GM04503 (cell line): ENCODE measurements around the gene POLR2M.

Experiments
- DNase-seq: peaks from one replicate; pipeline ENCODE4 v3.0.0-alpha.2; 2012; ENCODE audit warnings: low read depth

Gene POLR2M

DNA sequence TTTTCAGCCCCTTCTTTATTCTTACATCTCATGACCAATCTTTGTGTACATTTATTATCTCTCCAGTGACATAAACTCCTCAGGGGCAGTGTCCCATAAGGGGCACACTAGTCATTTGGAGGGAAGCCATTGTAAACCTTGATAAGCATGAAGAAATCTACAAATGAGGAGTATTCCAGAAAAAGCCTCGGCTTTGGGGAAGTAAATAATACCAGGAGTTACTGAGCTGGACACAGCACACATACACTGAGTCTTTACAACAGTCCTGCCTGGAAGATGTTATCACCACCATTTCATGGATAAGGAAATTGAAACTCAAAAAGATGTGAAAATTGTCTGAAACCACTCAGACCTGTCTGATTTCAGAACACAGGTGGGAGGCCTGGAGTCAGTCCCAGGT, 15.4 kb upstream of the POLR2M start:
- no peak for DNase-seq

GRCh38 chr15:57692709-57693108, 13.8 kb upstream of the POLR2M start:
- DNase-seq, result no peak

DNA sequence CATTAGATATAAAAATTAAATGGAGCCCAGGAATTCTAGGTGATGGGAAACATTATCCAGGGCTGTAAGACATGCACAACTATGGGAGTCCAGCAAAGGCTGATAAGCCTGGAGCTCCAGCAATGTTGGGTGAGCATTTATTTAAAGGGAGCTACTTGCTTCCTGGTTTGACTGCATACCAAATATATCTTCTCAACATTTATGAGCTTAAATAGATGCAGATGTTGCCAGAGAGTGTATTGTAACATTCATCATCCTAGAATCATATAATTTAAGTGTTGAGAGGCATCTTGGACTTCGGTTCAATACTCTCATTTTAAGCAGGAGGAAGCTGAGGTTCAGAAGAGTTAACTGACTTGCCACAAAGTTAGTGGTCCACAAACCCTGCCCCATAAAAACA, 12.2 kb upstream of the POLR2M start:
- DNase-seq, result peak; percentile 50

GRCh38 chr15:57696146-57696545, 10.4 kb upstream of the POLR2M start:
- no peak for DNase-seq

DNA sequence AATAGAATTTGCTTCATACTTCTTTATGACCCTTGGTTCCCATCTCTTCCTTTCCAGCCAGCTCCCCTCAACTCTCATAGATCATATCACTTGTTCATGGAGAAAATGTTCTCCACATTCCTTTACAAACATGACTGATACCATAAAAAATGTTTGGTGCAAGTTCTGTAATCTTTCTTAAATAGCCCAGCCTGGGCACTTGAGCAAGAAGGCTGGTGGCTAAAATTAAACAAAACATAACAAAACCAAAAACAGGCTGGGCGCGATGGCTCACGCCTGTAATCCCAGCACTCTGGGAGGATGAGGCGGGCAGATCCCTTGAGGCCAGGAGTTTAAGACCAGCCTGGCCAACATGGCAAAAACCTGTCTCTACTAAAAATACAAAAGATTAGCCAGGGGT, 8.9 kb upstream of the POLR2M start:
- peak; percentile 46 for DNase-seq

DNA sequence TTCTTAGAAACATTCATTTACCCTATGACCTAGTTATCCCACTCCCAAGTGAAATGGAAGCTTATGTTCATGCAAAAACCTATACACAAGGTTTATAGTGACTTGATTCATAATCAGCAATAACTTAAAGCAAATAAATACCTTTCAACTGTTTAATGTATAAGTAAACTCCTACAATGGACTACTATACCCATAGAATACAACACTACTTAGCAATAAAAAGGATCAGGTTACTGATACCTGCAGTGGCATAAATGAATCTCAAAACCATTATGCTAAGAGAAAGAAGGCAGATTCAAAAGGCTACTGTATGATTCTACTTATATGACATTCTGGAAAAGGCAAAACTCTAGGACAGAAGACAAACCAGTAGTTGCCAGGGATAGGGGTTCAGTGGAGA, 8.3 kb upstream of the POLR2M start:
- DNase-seq, result no peak

GRCh38 chr15:57698991-57699390, 7.5 kb upstream of the POLR2M start:
- DNase-seq, result no peak

- peak; percentile 47 for DNase-seq
These were observed 3.1 kb upstream of the POLR2M start for GRCh38 chr15:57703387-57703786.

DNA sequence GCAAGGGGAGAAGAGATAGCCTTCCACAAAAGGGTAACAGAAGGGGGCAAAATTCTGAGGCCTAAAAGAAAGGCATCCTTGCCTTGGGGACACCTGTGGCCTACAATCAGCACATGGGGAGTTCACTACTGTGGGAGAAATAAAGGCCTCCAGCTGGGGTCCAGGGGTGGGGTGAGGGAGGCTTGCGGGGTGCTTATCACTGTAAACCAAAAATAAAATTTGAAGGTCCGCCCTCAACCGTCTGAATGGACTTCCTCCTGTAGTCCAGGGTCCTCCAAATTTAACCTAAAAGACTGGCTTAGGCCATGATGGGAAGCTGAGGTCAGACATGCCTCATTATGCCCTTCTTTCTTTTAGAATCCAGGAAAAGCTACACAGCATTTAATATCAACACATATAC, 2.1 kb upstream of the POLR2M start:
- DNase-seq, result no peak

DNA sequence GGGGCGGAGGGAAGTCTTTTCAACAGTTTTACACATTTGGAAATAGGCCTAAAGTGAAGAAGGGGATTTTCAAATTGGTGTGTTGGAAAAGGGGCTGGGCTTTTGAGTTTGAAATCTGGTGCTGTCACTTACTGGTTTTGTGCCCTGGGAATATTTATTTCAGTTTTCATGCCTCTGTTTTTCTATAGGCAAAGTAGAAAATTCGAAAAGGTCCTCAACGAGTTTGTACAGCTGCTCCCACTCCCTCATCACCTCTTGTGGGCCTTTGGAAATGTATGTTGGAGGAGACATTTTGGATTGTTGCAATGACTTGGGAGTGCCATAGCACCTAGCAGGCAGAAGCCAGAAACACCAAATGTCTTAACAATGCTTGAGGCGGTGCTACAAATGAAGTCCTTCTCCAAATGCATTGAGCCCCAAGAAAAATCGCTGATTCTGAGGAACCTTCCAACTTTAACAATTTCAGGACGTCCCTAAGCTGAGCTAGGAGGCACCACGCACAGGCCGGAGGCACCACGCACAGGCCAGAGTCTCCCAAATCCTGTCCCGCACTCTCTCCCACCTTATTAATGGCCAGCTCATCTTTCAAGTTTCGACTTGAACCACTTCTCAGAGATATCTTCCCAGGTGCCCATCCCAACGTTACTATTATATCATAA, 639 bp upstream of the POLR2M start:
- no peak for DNase-seq

DNA sequence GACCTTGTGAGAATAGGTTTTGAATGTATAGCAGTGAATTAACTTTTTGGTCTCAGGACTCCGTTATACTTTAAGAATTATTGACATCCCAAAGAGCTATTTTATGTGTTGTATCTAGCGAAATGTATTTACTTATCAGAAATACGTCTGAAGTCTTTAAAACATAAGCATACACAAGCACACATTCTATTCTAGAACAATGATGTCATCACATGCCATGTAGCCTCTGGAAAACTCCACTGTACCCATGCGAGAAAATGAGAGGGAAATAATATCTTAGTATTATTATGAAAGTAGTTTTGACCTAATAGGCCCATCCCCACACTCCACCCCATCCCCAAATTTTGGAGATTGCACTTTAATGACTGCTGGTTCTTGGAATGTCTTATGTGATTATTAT, 1.5 kb downstream of the POLR2M start:
- DNase-seq, result no peak

GRCh38 chr15:57718309-57718708, 11.8 kb downstream of the POLR2M start:
- no peak for DNase-seq

DNA sequence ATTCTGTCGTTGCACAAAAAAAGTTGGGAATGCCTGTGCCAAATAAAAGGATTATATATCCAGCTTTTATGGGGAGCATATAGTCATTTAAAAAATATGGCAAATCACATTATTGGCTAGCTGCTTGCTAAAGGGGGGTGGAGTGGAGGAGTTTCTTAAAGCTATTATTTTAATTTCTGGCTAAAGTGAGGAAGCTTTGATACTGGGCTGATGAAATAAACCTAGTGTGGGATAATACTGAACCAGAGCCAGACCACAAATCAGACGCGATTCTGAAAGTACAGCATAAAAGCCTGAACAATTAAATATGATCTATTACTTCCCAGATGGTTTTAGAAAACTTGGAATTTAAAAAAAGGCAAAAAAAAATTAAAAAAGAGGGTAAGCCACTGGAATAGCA, 14.4 kb downstream of the POLR2M start:
- no peak for DNase-seq

GRCh38 chr15:57726411-57726810, 19.9 kb downstream of the POLR2M start:
- no peak for DNase-seq

DNA sequence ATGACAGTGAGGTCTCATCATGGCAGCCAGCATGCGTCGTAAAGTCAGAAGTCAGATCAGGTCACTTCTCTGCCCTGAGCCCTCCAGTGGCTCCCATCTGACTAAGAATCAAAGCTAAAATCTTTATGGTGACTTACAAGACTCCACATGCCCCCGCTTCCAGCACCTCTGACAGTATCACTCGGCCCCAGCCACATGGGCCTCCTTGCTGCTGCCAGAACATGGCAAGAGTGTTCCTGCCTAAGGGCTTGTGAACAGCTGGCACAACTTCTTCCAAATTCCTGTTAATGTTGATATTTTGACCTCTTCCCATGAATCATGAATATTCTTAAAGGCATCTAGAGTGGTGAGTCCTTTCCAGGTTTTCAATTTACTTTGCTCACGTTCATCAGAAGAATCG, 20.5 kb downstream of the POLR2M start:
- DNase-seq, result no peak

GRCh38 chr15:57728436-57728835, 21.9 kb downstream of the POLR2M start:
- DNase-seq, result no peak

DNA sequence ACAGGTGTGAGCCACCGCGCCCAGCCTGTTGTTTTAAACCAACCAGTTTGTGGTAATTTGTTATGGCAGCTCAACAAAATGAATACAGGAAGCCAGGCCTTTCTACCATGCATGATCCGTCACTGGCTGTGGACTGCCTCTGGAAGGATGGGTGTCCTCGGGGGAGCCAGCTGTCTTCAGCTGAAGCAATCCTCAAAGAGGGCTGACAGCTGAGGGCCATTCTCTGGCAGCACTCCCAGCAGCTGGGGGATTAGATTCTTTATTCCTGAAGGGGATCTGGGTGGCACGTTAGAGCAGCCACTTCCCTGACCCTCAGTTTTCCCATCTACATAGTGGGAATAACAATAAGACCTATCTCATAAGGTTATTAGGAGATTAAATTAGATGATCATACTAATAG, 24.4 kb downstream of the POLR2M start:
- DNase-seq, result no peak

DNA sequence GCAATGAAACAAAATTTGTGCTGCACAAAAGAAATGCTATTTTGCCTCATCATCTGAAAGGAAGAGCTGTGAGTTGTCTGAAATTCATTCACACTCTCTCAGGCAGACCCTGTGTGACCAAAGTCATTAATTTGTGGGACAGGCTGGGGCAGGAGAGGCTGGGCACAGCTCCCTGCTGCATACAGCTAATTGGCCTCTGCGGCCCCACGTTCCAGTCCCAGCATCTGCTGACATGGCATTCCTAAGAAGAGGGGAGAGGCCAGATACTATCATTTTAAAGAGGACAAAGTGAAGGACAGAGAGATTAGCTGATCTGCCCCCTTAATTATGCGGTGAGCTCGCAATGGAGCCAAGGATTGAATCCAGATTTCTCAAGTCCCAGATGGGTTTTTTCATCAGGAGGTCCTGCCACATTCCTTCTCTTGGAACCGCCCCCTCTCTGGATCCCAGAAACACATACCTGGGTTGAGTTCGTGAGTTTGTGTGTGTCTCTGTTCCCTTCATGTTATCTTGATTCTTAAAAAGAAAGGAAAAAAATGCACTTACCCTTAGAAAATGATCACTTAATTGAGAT, 25.1 kb downstream of the POLR2M start:
- DNase-seq, result no peak

DNA sequence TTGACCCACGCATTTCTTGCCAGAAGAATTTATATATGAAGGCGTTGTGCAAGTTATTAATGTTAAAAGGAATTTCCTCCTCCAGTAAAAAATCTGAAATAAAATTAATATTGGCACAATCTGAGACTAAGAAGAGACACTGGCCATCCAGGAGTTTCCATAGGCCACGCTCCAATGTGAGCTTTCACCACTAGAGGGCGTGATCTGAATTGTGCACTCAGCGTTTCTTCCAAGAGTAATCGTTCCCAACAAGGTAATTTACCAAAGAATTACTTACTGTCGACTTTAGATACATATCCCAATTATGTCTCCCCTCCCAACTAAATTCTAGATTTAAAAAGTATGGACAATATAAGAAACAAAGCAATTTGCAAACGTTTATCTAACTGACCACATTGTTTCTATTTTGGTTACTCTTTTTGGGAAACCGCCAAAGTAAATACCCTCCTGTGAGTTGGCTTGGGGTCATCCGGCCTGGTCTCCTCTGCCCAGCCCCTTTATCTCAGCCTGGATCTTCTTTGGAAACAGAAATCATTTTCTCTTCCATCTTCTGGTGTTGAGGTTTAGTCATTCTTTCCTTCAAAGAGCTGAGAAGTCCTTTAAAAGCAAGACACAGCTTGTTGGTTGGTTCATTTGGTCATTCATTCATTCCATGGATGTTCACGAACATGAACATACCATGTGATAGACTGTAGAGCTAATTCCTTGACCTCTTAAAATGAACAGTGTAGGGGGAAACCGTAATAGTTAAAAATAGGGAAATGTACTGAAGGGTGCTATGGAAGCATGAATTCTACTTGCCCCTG, 26.2 kb downstream of the POLR2M start:
- no peak for DNase-seq

DNA sequence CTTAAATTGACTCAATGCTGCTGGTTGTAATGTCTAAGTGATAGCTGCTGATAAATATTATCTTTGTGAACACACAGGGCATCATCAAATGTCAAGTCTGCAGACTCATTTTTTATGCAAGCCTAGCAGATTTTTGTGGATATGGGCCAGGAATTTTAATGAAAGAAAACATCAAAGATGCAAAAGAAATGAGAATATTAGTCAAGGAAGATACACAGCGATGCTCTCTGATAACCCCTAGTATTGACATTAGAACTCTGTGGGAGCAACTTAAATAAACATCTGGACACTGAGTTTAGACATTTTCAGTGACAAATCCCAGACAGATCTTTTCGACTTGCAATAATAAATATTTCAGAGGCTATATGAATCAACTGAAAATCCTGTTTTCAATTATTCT, 28.3 kb downstream of the POLR2M start:
- DNase-seq, result no peak

DNA sequence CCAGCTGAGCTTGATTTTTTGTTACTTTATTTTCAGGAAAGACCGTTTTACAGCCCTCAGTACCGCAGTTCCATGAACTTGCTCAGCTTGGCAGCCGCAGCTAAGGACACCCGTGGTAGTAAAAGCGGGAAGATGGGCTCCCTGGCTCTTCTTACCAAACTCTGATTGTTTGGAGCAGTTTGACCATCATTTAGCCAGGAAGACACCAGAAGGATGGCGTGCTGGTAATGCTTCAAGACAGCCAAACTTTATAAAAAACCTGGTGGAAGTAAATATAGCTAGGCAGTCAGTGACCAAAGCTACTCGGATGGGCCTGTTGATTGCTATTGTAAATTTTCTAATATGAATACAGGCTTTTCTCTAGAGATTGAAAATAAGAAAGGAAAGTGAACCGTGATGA, 28.9 kb downstream of the POLR2M start:
- DNase-seq, result no peak

DNA sequence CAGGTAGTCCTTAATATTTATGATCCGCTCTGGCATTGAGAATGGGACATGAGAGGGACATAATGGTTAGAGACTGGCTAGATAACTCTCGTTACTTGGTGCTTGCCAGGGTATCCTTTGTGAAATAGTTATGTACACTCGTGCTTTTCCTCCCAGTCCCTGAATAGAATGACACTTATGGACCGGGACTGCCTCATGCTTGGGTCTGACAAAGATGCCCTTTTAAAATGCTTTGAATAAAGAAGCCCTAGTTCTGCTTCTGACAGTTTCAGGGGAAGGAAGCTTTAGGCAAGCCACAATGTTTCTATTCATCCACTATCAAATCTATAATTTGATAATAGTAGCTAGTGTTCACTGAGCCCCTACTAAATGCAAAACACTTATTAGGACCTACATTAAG, 29.4 kb downstream of the POLR2M start:
- DNase-seq, result no peak

DNA sequence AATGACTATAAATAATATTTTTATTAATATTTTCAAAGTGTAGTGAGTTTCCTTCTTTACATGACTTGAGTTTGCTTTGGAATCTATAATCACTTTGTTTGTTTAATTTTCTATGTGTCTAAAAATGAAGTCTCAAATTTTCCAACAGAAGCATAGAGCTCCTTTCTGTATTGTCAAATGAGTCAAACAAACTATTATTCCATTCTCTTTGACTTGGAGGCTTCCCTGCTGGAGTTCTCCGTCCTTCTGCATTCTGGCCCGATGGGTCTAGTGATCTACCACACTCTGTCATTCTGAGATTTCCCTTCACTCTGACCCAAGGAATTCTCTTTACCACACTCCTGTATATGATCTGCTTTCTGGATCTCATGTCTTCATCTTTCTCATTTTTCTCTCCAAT, 30.1 kb downstream of the POLR2M start:
- DNase-seq, result no peak
